ENCODE data around the gene MORN1.
A peak's percentile ranks its signal among the peaks of the same experiment; 100 is the strongest.
"Not testable (repeated sequence)": the region's sequence is repeated elsewhere in the genome, so short reads cannot be mapped to it uniquely, and the experiment has no call there.

Gene MORN1

DNA sequence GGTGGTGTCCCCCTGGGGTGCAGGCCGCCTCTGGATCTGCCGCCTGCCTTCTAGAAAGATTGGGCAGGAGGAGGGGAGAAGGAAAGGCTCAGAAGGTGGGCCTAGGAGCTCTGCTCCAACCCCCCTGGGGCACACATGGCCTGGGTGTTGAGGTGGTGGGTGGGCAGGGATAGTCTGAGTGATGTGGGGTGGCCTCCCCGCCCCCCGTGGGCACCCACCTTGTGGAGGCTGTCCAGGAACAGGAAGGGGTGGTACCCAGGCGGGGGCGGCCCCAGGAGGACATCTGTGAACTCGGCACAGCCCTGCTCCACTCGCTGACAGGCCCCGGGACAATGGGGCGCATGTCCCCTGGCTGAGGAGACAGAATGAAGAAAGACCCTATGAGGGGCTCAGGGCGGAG is 54.9 kb downstream of the MORN1 start:
- H3K4me3 ChIP-seq (replicated peaks; ENCODE audit: low read depth, low read length): no peak overlapping the region
- TF ChIP-seq, protein P1, sequence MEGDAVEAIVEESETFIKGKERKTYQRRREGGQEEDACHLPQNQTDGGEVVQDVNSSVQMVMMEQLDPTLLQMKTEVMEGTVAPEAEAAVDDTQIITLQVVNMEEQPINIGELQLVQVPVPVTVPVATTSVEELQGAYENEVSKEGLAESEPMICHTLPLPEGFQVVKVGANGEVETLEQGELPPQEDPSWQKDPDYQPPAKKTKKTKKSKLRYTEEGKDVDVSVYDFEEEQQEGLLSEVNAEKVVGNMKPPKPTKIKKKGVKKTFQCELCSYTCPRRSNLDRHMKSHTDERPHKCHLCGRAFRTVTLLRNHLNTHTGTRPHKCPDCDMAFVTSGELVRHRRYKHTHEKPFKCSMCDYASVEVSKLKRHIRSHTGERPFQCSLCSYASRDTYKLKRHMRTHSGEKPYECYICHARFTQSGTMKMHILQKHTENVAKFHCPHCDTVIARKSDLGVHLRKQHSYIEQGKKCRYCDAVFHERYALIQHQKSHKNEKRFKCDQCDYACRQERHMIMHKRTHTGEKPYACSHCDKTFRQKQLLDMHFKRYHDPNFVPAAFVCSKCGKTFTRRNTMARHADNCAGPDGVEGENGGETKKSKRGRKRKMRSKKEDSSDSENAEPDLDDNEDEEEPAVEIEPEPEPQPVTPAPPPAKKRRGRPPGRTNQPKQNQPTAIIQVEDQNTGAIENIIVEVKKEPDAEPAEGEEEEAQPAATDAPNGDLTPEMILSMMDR (IDR thresholded peaks at IDR 0.05; ENCODE audit: low read length, missing control alignments): no peak
- DNase-seq (ENCODE audit: low read depth): no peak

DNA sequence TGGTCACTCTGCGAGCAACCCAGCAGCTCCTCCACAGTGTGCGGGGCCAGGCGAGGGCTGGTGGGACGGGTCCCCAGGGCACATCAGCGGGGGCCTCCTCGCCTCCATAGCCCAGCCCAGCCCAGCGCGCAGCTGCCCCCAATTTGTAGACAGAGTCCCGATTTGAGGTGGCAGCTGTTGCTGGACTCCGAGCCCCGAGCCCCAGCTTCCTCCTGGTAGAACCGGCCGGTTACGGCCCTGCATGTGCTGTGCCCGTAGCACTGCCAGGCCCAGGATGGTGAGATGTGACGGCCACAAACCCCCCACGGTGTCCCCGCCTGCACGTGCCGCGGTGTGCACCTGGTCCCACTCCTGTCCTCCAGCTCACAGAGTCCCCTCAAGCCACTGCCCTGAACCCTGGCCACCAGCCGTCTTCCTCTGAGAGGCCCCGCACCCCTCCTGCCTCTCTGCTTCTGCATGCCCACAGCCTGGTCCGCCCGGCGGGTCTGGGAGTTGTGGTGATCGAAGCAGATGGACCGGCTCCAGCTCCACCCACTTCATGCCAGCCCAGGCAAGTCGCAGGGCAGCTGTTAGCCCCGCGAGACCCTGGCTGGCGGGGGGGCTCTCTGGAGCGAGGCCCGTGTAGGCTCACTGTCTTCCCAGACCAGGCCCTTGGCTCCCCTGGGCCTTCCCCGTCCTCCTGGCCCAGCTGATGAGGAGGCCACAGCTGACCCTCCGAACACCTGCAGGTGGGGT is 55.5 kb downstream of the MORN1 start:
- TF ChIP-seq, protein P1 (IDR thresholded peaks at IDR 0.05; ENCODE audit: low read length, missing control alignments): no peak
- no peak for DNase-seq (ENCODE audit: low read depth)
- no peak overlapping the region for H3K4me3 ChIP-seq (replicated peaks; ENCODE audit: low read depth, low read length)

DNA sequence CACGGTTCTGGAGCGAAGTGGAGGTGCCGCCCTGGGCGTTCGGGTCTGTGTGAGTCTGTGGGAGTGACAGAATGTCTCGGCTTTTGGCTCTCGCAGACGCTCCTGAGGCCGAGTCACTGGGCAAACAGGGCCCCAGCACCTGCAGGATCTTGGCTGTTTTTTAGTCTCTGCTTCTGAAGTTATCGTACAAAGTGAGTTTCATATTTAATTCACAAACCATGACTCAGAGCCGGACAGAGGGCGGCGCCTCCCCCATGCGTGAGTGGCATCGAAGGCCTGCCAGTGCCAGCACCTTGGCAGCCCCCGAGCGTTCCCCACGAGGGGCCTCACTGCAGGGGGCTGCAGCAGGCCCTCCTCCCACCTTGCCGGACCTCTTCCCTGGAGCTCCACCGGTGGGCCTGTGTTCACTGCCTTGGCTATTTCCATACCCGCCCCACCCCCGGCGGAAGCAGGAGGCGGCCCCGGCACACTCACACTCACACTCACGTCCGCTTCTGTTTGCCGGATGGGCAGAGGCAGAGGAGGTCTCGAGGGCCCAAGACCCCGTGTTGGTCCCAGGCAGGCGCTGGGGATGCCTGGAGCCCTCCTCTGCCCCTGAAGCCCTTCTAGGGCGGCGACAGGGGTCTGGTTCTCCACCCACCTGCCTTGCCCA is 56.3 kb downstream of the MORN1 start:
- DNase-seq (ENCODE audit: low read depth): peak; percentile 19
- no peak overlapping the region for H3K4me3 ChIP-seq (replicated peaks; ENCODE audit: low read depth, low read length)
- TF ChIP-seq, protein P1 (IDR thresholded peaks at IDR 0.05; ENCODE audit: low read length, missing control alignments): no peak

DNA sequence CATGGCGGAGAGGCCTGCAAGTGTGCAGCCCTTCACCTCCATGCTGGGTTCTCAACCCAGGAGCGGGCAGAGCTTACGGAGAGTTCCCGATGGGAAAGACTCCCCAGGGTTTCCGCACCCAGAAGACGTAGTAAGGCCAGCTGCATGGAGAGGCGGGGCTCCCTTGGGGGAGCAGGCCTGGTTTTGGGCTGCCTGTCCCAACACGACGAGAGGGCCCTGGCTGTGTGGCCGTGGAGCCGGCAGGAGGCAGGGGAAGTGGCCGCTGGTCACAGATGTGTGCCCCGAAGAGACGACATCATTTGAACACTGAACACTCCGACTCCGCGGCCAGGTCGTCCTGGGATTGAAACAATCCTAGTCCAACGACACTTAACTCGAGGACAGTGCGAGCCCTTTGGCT is 57.0 kb downstream of the MORN1 start:
- H3K4me3 ChIP-seq (replicated peaks; ENCODE audit: low read depth, low read length): no peak overlapping the region
- TF ChIP-seq, protein P1 (IDR thresholded peaks at IDR 0.05; ENCODE audit: low read length, missing control alignments): no peak
- DNase-seq (ENCODE audit: low read depth): no peak

DNA sequence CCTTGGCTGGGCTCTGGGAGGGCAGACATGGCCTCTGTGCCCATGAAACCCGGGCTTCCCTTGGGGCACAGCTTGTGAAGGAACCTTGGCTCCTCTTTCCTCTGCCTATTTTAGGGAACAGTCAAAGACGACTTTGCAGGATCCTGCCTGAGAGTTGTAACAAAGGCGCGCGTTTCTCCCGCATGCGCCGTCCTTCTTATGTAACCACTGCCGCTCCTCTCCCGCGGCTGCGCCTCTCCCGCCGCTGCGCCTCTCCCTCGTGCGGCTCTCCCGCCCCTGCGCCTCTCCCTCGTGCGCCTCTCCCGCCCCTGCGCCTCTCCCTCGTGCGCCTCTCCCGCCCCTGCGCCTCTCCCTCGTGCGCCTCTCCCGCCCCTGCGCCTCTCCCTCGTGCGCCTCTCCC is 59.8 kb downstream of the MORN1 start:
- not testable (repeated sequence) for H3K4me3 ChIP-seq (replicated peaks; ENCODE audit: low read depth, low read length)

DNA sequence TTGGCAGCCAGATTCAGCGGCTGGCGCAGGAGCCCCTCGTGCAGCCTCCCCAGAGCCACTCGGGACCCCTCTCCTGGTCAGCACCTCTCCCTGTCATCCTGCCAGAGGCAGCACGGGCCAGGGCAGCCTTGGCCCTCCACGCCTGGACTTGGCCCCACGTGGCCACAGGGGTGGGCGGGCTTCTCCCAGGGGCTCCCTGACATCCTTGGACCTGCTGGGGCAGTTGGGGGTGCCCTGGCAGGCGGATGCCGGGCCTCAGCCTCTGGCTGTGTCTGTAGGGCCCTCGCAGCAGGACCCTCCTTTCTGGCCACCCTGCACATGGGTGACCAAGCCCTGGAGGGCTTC is 60.2 kb downstream of the MORN1 start:
- TF ChIP-seq, protein P1 (IDR thresholded peaks at IDR 0.05; ENCODE audit: low read length, missing control alignments): no peak
- DNase-seq (ENCODE audit: low read depth): no peak
- no peak overlapping the region for H3K4me3 ChIP-seq (replicated peaks; ENCODE audit: low read depth, low read length)

More for the DNA sequence above, 59.8 kb downstream of the MORN1 start:
- DNase-seq (ENCODE audit: low read depth): not testable (repeated sequence)

DNA sequence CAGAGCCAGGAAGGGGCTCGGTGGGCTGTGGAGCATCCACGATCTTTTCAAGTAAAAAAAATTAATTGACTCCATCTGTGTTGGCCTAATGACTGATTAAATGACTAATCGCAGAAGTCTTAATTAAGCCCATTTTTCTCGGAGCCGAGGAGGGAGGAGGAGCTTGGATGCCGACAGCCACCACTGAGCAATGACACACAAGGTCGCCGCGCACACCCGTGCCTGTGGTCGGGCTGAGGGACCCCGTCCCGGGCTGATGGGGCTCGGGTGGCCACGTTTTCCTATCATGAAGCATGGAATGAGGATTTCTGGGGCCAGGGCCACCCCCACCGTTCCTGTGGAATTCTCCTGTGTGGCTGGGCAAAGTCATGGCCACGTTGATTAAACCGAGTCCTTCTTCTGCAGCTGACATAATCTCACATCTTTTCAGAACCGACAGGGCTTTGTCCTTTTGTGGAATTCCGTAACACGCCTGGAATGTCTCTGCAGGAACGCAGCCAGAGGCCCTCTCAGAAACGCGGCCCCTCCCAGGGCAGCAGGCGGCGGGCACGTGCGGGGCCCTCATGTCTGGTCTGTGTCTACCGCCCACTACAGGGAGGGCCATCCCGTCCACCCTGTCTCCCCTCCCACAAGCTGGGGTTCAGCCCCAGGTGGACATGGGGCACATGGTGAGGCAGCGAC is 60.7 kb downstream of the MORN1 start:
- H3K4me3 ChIP-seq (replicated peaks; ENCODE audit: low read depth, low read length): no peak overlapping the region
- TF ChIP-seq, protein P1 (IDR thresholded peaks at IDR 0.05; ENCODE audit: low read length, missing control alignments): no peak
- peak; percentile 83 for DNase-seq (ENCODE audit: low read depth)
